Lung (tissue), 12 donors: ENCODE measurements around the gene ATP6V0A4. TPM values are rescaled to one million over a fixed set of nuclear protein-coding genes. Genes with fewer than 3 reads are reported as not detected.

ENCODE experiments used
- ATAC-seq: fragments of 200-7000 bp; cut with Tn5 transposase; one replicate; pipeline ENCODE4 v1.9.1; 2020; ENCODE audit warnings: moderate number of reproducible peaks; ENCODE audit not compliant: insufficient read depth, low FRiP score
- DNase-seq, 3 donors: peaks; one replicate each; pipeline ENCODE4 v3.0.0-alpha.2; 2013 to 2017
- H3K27ac ChIP-seq, 2 donors: one replicate each; pipeline ENCODE4 v1.5.1; 2013; ENCODE audit warnings: mild to moderate bottlenecking in 2 of 2, moderate library complexity in 2 of 2, control low read depth in 1 of 2, inconsistent platforms in 1 of 2, low read depth in 1 of 2, low read length in 1 of 2
- H3K27me3 ChIP-seq, 3 donors: one replicate each; pipeline ENCODE4 v1.5.1; 2013; ENCODE audit warnings: low read length in 2 of 3; ENCODE audit not compliant: control insufficient read depth in 3 of 3, insufficient read depth in 3 of 3
- H3K36me3 ChIP-seq, 4 donors: one replicate each; pipeline ENCODE4 v1.5.1; 2013; ENCODE audit warnings: low read length in 4 of 4, mild to moderate bottlenecking in 1 of 4, moderate library complexity in 1 of 4; ENCODE audit not compliant: control insufficient read depth in 4 of 4, insufficient read depth in 4 of 4
- H3K4me1 ChIP-seq, 5 donors: one replicate each; pipeline ENCODE4 v1.5.1; 2013; ENCODE audit warnings: low read length in 5 of 5, mild to moderate bottlenecking in 2 of 5, moderate library complexity in 1 of 5; ENCODE audit not compliant: control insufficient read depth in 5 of 5, insufficient read depth in 5 of 5
- H3K4me3 ChIP-seq: one replicate; pipeline ENCODE4 v1.5.1; 2013; ENCODE audit warnings: mild to moderate bottlenecking, control low read depth, moderate library complexity
- H3K9ac ChIP-seq, 2 donors: one replicate each; pipeline ENCODE4 v1.5.1; 2013; ENCODE audit warnings: low read length in 2 of 2, control low read depth in 1 of 2; ENCODE audit not compliant: insufficient read depth in 1 of 2
- H3K9me3 ChIP-seq, 4 donors: one replicate each; pipeline ENCODE4 v1.5.1; 2013; ENCODE audit warnings: low read length in 3 of 4, mild to moderate bottlenecking in 1 of 4, moderate library complexity in 1 of 4; ENCODE audit not compliant: control insufficient read depth in 4 of 4, insufficient read depth in 3 of 4
- WGBS, 2 donors: extraction: QIAGEN DNeasy Blood & Tissue Kit; methylation state at CpG; one replicate each; pipeline ENCODE4 v1.1.7; 2013; 5-methylcytosine and 5-hydroxymethylcytosine counted together
- polyA plus RNA-seq, 2 donors: library from polyadenylated mRNA; stranded (reverse); fragments of 200-250 nt; gene quantifications; one replicate each; pipeline ENCODE4 v1.2.1, GENCODE V29; 2013
- total RNA-seq, 2 donors: library from RNA; depleted of rRNA in 1 of 2; stranded (reverse); fragments of >200 nt in 1 of 2; gene quantifications; one replicate each; pipeline ENCODE4 v1.2.1, GENCODE V29; 2014 to 2021
- TF ChIP-seq, protein P1 (sequence below): IDR thresholded peaks from 2 replicates; pipeline ENCODE4 v1.5.1; 2012; ENCODE audit warnings: mild to moderate bottlenecking; ENCODE audit errors: control extremely low read depth, extremely low read depth
- donor health status: control.
- donor health status: control.
- donor health status: Bipolar disorder and iron deficiency.
- donor health status: healthy.
- donor health status: DM: yes; HTN: yes; CAD: no.

Gene ATP6V0A4
- total and polyA plus RNA-seq, 4 donors = 0.22 to 1.6 (median 1.2) TPM

DNA sequence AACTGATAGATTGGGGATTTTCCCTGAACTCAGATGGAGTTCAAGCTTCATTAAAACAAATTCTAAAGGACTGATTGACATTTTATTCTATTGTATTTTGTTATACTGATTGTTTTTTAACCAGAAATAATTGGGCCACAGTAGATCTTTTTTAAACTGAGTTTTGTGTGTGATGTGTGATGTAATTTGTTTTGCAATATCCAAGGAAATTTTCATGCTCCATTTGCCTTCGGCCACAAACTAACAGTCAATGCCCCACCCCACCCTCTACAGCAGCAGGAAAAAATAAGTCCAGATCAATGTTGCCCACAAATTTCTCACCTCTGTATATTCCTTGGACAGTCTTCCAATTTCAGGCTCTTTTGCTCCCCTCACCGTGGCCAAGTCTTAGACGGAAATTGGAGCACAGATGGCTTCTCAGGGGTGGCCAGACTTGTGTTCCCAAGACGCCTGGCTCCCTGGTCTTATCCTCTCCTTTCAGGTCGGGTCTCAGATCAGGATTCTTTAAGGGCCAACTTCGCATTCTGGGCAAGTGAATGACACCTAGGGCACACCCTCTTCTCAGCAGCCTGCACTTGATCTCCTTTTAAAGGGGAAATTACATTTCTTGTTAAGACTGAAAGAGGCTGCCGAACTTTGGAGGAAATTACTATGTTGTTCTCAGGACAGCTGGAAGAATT, 97.0 kb downstream of the ATP6V0A4 start, which contains the start of gene SVOPL:
Gene SVOPL, minus strand, starts transcription at position 506 of the 680 bp plus-strand sequence. CDS start 22,317 bp downstream, outside the sequence.
- Histone ChIP-seq H3K27me3 (no peaks in the 10 kb centered on the region), H3K4me1 (no peaks in the 10 kb centered on the region), H3K36me3 (no peaks in the 10 kb centered on the region), H3K9me3 (peaks cover 0 to 2% (median 0%) of the 10 kb centered on the region in 4 donors), H3K4me3 (no peak within 1 kb of the TSS), H3K9ac (no peak within 1 kb of the TSS), H3K27ac (no peak within 1 kb of the TSS)
- TF ChIP-seq, protein P1, sequence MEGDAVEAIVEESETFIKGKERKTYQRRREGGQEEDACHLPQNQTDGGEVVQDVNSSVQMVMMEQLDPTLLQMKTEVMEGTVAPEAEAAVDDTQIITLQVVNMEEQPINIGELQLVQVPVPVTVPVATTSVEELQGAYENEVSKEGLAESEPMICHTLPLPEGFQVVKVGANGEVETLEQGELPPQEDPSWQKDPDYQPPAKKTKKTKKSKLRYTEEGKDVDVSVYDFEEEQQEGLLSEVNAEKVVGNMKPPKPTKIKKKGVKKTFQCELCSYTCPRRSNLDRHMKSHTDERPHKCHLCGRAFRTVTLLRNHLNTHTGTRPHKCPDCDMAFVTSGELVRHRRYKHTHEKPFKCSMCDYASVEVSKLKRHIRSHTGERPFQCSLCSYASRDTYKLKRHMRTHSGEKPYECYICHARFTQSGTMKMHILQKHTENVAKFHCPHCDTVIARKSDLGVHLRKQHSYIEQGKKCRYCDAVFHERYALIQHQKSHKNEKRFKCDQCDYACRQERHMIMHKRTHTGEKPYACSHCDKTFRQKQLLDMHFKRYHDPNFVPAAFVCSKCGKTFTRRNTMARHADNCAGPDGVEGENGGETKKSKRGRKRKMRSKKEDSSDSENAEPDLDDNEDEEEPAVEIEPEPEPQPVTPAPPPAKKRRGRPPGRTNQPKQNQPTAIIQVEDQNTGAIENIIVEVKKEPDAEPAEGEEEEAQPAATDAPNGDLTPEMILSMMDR = no peak
- no peak for DNase-seq
- ATAC-seq = no peak
- WGBS, 2 donors = 53 to 54% methylated on average over 7 of the region's 7 CpGs

DNA sequence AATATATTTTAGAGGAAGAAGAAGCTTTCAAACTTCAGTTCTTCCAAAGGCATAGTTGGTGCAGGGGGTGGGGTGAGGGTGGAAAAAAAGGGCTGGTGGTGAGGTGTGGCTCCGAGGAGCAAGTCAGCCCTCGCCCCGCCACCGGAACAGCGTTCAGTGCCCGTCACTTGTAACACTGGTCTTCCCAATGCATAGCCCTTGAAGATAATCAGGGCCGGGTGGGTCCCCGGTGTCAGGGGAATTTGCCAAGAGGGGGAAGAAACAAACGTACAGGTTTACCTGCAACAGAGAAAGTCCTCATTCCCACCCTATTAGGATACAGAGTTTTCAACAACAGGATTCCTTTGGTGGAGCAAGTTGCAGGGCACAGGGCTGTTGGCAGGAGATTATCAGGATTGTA, 98.3 kb downstream of the ATP6V0A4 start:
- 78 to 89% methylated on average over 9 of the region's 9 CpGs for WGBS, 2 donors
- Histone ChIP-seq H3K36me3 (no peaks in the 10 kb centered on the region), H3K4me3 (no peak overlapping the region), H3K27me3 (no peaks in the 10 kb centered on the region), H3K27ac (no peak overlapping the region), H3K9me3 (peaks cover 0 to 2% (median 0%) of the 10 kb centered on the region in 4 donors), H3K4me1 (no peaks in the 10 kb centered on the region), H3K9ac (no peak overlapping the region)
- ATAC-seq (no peak), DNase-seq (no peak)
- TF ChIP-seq, protein P1 = no peak

DNA sequence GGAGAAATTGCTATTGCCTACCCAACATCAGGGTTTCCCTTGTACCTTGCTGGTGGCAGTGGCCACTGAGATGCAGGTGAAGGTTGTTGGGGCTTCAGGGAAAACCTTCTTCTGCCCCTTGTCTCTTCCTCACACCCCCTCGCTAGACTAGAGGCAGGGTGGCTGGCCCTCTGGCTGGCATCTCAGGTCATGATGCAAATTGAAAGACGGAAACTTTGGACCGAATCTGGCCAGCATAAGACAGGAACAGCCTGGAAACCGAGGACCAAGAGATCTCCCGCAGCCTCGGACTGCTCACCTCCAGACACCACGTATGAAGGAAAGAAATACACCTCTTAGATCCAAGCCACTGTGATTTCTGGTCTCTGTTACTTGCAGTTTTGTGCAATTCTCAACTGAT, 99.7 kb downstream of the ATP6V0A4 start:
- DNase-seq (no peak), ATAC-seq (no peak)
- H3K4me1 ChIP-seq = no peaks in the 10 kb centered on the region
- no peak overlapping the region for H3K9ac ChIP-seq
- no peak overlapping the region for H3K4me3 ChIP-seq
- WGBS, 2 donors = 94 to 96% methylated on average over 7 of the region's 7 CpGs
- no peak overlapping the region for H3K27ac ChIP-seq
- TF ChIP-seq, protein P1 = no peak
- H3K9me3 ChIP-seq = peaks cover 0 to 2% (median 0%) of the 10 kb centered on the region in 4 donors
- no peaks in the 10 kb centered on the region for H3K27me3 ChIP-seq
- no peaks in the 10 kb centered on the region for H3K36me3 ChIP-seq
